Measurements from ENCODE around the gene PPP5C.
"Not testable (repeated sequence)": the region's sequence is repeated elsewhere in the genome, so short reads cannot be mapped to it uniquely, and the experiment has no call there.

PPP5C gene, protein sequence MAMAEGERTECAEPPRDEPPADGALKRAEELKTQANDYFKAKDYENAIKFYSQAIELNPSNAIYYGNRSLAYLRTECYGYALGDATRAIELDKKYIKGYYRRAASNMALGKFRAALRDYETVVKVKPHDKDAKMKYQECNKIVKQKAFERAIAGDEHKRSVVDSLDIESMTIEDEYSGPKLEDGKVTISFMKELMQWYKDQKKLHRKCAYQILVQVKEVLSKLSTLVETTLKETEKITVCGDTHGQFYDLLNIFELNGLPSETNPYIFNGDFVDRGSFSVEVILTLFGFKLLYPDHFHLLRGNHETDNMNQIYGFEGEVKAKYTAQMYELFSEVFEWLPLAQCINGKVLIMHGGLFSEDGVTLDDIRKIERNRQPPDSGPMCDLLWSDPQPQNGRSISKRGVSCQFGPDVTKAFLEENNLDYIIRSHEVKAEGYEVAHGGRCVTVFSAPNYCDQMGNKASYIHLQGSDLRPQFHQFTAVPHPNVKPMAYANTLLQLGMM

DNA sequence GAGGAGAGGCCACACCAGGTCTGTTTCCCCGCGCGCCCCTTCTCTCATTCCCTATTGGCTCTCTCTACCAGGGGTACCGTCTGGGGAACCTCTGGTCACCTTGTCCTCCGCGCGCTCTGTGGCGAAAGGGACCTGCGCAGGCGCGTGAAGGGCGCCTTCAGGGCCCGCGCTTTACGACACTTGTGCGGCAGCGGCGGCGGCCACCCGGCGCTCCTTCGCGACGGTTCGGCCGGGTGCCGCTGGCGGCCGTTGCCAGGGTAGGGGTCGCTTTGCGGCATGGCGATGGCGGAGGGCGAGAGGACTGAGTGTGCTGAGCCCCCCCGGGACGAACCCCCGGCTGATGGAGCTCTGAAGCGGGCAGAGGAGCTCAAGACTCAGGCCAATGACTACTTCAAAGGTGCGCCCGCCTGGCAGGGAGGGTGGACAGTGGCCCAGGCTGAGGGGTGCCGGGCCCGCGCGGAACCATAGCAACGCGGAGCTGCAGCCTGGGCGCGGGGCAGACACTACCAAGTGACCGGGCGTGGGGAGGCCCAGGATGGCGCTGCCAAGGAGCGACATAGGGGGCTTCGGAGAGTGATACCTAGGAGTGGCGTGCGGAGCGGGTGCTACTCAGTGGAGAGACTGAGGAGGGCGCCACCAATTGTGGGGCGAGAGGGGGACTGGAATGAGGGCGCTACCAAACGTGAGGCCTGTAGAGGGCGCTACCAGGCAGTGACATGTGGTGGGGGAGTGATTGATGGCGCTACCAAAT lies at the start of gene PPP5C:
PPP5C (plus strand) TSS at position 267 of the 751 bp plus-strand sequence; CDS start at position 277, 10 bp downstream.
- peak; percentile 65 to 82 (median 75) for DNase-seq

DNA sequence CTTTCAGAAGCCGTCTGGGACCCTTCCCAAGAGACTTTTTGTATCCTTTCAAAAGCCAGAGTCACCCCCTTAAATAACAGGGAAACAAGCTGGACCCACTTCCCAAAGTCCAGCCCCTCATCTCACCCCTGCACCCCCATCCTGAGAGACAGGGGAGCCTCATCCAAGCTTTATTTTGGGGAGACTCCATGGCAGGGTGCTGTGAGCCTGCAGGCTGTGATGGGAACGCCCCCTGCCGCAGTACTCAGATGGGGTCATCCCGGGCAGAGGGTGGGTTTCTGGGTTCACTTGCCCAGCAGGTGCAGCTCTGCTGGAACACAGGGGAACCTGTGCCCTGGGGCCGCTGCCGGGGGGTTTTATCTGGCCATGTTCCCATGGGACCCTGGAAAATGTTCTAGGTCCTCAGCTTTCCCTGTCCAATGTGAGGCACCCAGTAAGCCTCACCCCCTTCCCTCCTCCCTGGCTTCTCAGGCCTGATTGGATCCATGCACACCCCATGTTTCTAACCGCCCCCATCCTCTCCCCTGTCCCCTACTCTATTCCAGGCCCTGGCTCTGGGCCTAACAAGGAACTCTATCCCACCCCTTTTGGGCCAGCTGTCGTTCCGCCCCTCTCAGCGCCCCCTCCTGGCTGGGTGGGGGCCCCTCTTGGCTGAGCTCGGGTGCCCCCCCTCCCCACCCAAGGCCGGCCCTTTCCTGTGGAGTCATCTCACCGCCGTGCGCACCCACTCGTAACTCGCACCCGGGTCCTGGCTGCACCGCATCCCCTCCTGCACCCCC lies 49.0 kb upstream of the PPP5C start:
- DNase-seq: no peak

DNA sequence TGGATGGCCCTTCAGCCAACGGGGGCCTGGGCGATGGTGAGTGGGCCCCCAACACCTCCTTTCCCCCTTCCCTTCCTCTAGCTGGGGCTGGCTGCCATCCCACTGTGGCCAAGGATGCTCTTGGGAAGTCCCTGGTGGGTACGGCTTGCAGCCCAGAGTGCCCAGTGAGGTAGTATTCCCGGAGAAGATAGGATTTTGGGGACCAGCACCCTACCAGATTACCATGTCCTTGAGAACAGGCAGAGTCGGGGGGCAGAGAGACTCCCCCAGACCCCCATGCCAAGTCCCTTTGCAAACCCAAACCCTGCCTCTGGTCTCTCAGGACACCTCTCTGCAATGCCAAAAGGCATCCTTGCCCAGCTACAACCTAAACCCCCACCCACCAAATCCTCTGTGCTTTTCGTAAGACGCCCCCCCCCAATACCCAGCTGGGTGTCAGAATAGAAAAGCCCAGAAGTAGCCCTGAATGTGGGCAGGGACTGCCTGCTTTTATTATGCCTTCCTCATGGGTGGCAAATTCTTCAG lies 48.3 kb upstream of the PPP5C start:
- DNase-seq: no peak

DNA sequence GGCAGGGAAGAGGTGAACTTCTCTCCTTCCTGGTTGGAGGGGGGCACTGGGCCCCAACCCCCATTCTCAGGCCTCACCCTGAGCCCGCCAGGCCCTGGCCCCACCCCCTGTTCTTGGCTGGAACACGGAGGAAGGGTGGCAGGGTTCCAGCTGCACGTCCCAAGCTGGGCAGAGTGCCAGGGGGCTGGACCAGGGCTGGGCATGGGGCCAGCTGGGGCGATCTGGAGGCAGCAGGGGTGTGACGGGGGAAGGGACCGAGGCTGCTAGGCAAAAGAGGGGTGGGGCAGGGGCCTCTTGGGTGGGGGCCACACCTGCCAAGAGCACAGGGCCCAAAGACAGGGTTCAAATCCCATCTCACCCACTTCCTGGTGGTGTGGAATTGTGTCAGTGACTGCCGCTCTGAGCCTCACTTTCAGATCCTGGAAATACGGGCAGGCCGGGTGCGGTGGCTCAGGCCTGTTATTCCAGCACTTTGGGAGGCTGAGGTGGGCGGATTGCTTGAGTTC lies 47.8 kb upstream of the PPP5C start:
- no peak for DNase-seq

DNA sequence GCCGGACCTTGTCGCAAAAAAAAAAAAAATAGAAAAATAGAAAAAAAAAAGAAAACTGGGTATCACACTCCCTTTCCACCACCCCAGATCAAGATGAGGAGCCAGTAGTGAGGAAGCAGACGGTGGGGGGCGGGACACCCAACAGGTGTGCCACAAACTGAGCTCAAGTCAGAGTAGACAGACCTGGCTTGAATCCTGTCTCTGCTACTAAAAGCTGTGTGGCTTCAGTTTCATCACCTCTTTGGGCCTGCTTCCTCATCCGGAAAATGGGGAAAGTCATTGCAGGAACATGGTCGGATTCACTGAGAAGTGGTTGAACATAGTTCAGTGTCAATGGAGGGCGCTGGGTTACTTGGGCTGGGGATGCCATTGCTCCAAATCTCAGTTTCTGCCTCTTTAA lies 47.2 kb upstream of the PPP5C start:
- DNase-seq: no peak

DNA sequence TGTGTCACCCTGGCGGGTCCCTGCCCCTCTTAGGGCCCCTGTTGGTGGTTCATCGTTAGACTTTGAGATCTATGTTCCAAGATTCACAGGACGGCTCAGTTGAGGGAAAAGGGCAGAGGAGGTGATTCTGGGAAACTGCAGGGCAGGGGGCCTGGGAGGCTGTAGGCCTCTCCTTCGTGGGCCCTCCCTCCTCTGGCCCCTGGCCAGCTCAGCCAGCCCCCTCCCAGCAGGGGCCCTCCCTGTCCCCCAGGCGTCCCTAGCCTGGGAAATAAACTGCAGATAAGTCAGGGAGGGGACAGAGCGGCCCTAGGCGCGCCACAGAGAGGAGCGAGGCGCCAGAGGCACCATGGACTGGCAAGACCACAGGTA lies 43.6 kb upstream of the PPP5C start:
- DNase-seq: no peak

DNA sequence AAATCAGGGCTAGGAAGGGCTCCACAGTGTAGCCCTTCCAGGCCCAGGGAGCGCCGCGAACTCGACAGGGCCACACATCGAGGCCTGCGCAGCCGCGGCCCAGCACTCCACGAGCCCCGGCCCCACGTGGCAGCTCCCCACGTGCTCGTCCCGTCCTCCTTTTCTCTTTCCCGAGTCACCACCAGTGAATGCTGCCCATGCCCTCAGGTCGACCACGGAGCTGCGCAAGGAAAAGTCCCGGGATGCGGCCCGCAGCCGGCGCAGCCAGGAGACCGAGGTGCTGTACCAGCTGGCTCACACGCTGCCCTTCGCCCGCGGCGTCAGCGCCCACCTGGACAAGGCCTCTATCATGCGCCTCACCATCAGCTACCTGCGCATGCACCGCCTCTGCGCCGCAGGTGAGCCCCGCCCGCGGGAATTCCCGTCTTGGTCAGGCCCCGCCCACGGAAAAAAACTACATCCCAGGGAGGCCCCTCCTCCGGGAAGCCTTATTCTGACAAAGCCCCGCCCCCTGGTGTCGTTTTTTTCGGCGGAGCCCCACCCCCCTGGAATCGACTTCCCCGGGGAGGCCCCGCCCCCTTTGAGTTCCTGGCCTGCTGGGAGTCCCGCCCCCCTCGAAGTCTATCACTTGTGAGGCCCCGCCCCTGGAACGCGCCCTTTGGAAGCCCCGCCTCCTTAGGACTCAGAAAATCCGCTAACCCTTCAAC lies 43.0 kb upstream of the PPP5C start:
- no peak for DNase-seq

DNA sequence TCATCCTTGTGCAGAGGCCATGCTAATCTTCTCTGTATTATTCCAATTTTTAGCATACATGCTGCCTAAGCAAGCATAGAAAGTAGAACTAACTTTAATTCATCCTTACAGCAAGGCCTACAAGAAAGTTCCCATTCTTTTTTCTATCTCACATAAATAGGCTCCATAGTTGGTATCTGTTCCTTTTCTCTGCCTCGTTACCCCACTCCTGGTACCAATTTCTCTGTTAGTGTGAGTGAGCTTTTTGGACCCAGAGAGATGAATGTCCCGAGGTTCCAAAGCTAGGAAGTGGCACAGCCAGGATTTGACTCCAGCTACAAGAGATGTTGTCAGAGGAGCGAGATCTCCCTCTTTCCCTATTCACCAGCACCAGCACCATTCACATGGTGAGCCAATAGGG lies 40.4 kb upstream of the PPP5C start:
- no peak for DNase-seq

DNA sequence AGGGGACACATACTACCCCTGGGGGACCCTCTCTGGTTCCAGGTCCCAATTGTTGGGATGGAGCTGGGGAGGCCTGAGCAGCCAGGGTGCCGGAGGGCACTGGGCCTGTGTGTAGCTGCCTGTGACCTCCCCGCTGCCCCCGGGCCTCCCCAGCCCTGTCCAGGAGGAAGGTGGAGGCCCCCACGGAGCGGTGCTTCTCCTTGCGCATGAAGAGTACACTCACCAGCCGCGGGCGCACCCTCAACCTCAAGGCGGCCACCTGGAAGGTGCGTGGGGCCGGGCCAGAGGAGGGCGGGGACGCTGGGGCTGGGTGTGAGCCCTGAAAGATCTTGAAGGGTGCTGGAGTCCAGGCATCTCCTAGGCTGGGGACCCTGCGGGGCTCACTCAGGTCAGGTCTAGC lies 38.4 kb upstream of the PPP5C start:
- no peak for DNase-seq

DNA sequence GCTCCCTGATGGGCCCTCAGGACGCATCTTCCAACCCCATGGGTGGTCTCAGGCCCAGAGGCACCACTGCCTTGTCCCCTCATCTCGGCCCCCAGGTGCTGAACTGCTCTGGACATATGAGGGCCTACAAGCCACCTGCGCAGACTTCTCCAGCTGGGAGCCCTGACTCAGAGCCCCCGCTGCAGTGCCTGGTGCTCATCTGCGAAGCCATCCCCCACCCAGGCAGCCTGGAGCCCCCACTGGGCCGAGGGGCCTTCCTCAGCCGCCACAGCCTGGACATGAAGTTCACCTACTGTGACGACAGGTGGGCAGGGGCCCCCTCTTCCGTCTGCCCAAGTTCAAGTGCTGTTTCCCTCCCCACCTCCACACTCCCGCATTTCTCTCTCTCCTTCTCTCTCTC lies 37.8 kb upstream of the PPP5C start:
- no peak for DNase-seq

DNA sequence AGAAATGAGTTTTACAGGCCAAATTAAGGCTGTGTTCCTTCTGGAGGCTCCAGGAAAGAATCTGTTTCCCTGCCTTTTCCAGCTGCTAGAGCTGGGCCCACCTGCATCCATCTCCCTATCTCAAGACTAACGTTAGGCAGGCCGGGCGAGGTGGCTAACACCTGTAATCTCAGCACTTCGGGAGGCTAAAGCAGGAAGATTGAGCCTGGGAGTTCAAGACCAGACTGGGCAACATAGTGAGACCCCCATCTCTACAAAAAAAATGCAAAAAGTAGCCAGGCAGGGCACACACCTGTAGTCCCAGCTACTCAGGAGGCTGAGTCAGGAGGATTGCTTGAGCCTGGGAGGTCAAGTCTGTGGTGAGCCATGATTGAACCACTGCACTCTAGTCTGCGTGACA lies 35.4 kb upstream of the PPP5C start:
- DNase-seq: no peak

DNA sequence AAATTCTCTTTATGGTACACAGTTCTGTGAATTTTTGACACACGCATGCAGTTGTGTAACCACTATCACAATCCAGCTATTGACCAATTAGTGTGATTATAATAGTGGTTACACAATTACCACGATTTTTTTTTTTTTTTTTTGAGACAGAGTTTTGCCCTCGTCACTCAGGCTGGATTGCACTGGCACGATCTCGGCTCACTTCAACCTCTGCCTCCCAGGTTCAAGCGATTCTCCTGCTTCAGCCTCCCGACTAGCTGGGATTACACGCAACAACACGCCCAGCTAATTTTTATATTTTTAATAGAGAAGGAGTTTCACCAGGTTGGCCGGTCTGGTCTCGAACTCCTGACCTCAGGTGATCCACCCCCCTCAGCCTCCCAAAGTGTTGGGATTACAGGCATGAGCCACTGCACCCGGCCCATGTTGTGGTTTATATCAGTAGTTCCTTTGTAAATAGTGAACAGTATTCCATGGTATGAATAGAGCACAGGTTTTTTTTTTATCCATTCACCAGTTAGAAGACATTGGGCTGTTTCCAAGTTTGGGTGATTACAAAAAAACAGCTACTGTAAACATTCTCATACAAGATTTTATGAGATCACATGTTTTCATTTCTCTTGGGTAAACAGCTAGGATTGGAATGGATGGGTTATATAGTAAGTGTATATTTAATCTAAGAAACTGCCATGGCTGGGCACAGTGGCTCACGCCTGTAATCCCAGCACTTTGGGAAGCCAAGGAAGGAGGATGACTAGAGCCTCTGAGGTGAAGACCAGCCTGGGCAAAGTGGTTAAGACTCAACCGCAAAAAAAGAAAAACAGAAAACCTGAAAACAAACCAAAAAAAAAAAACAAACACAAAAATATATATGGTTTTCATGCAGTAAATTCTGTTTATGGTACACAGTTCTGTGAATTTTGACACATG lies 33.1 kb upstream of the PPP5C start:
- DNase-seq: not testable (repeated sequence)

DNA sequence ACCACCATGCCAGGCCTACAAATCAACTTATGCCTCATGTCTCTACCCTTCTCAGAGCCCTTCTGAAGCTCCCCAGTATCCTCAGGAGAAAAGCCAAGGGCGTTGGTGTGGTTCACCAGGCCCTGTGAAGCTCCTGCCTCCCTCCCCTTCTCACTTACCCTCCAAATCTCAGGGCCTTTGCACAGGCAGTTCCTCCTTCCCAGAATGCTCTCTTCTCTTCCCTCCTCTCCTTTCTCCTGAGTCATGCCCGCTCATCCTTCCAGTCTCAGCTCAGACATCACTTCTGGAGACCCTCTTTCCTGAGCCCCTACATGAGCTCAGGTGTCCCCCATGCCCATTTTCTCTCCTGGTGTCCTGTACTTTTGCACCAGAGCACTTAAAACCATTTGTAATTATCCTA lies 29.5 kb upstream of the PPP5C start:
- DNase-seq: no peak

DNA sequence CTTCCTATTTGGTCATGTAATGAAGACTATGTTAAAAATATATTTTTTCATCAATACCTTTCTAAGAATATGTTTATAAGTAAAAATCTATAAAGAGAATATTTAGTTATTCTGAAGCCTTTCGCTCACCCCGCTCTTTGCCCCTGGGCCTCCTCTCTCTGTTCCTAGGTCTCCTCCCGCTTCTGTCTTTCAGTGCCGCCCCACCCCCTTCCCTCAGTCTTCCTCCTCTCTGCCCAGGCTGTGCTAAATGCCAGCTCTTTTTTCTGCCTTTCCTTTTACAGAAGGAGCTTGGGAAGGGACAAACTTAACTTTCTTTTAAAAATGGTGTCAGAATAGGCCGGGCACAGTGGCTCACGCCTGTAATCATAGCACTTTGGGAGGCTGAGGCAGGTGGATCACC lies 27.3 kb upstream of the PPP5C start:
- no peak for DNase-seq

DNA sequence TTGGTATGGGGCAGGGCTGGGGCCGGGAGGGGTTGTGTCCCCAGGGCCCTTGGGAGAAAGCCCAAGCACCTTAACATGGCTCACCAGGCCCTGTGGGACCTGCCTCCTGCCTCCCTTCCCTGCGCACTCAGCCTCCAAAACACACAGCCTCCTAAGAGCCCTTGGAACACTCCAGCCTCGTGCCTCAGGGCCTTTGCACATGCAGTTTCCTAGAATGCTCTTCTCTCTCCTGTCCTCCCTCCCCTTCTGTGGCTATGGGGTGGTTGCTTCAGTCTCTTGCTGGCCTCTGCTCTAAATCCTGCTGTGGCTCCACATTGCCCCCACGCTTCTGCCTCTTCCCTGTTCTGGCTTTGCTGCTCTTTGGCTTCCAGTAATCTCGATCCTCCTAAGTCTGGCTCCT lies 26.3 kb upstream of the PPP5C start:
- DNase-seq: no peak

DNA sequence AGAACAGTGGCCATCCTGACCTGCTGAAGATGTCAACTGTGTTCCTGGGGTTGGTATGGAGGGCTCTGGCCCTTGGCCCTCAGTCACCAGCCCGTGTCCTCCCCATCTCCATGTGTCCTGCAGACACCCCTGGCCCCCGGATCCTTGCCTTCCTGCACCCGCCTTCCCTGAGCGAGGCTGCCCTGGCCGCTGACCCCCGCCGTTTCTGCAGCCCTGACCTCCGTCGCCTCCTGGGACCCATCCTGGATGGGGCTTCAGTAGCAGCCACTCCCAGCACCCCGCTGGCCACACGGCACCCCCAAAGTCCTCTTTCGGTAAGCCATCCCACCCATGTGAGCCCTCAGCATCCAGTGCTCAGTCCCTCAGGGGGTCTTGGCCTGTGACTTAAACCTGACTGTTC lies 25.2 kb upstream of the PPP5C start:
- DNase-seq: no peak

DNA sequence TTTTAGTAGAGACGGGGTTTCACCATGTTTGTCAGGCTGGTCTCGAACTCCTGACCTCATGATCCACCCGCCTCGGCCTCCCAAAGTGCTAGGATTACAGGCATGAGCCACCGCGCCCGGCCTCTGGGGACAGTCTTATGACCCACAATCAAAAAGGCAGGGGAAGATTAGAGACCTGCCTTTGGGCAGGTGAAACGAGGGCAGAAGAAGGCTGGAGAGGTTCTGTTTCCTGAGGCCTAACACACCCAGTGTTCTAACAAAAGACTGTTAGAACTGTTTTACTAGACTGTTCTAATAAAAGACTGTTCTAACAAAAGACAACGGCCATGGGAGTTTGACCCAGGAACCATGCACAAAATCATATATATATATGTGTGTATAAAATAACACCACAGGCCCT lies 23.7 kb upstream of the PPP5C start:
- DNase-seq: not testable (repeated sequence)

DNA sequence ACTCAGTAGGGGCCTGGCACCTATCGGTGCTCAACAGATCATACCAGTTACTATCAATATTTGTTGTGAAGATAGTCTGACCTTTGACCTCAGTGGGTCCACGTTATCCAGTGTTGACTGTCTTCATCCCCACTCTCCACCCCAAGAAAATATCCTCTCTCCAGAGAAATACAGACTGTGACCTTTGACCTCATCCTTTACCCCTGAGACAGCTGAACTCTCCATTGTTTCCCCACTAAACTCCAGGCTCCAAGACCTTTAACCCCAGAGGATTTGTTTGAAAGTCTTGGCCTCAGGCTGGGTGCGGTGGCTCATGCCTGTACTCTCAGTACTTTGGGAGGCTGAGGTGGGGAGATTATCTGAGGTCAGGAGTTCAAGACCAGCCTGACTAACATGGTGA lies 22.6 kb upstream of the PPP5C start:
- DNase-seq: no peak

DNA sequence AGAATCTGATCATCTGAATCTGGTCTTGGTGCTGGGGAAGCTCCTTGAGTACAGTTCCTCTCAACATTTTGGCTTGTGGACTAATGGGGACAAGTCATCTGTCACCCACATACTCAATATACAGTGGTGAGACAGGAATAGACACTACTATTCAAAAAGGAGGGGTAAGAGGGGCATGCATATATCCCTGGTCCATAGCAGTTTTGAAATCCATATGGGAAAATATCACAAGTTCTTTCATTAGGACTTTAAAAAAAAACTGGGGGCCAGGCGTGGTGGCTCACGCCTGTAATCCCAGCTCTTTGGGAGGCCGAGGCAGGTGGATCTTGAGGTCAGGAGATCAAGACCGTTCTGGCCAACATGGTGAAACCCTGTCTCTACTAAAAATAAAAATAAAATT lies 20.3 kb upstream of the PPP5C start:
- no peak for DNase-seq

DNA sequence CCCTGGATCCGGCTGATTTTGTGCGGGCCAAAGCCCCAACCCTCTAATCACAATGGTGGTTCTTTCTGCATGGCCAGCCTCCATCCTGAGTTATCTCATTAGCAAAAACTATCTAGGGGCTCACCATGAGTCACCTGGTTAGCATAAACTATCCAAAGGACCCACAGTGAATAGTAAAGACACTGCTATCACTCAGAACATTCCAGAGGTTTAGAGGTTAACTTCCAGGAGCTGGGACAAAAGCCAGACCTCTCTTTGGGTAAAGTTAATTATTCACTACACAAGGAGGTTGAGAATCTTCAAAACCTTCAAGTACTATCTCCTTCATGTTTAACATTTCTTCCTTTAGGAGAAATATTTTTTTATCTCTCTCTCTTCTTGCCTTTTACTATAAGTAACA lies 18.8 kb upstream of the PPP5C start:
- DNase-seq: no peak

DNA sequence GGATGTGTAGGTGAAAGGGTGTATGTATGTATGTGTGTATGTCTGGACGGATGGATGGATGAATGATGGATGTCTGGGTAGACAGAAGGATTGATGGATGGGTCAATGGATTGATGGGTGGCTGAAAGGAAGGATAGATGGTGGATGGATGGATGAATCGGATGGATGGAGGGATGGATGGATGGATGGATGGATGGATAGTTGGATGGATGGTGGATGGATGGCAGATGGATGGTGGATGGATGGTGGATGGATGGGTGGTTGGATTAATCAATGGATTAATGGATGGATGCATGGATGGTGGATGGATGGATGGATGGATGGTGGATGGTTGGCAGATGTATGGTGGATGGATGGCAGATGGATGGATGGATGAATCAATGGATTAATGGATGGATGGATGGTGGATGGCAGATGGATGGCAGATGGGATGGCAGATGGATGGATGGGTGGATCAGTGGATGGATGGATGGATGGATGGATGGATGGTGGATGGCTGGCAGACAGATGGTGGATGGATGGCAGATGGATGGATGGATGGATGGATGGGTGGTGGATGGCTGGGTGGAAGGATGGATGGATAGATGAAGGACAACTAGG lies 16.5 kb upstream of the PPP5C start:
- DNase-seq: no peak

Data from stimulated activated naive CD4-positive, alpha-beta T cell (primary cell).